Measurements from ENCODE around the gene CCDC188.
A peak's percentile ranks its signal among the peaks of the same experiment; 100 is the strongest.

Gene CCDC188

GRCh38 chr22:20197407-20198030, 46.7 kb upstream of the CCDC188 start:
- TF ChIP-seq ZNF114 (tag by site-specific recombination; IDR thresholded peaks at IDR 0.05) (no peak), ZNF677 (tag by site-specific recombination; IDR thresholded peaks at IDR 0.05) (no peak), ZFHX2 (tag by site-specific recombination; conservative IDR thresholded peaks at IDR 0.05) (no peak), SETDB1 (IDR thresholded peaks at IDR 0.05; ENCODE audit: insufficient read length, low read length) (no peak), ZNF692 (tag by site-specific recombination; IDR thresholded peaks at IDR 0.05) (no peak), ZNF704 (tag by site-specific recombination; IDR thresholded peaks at IDR 0.05) (no peak), HOXD13 (CRISPR knock-in tag; IDR thresholded peaks at IDR 0.05; ENCODE audit: borderline replicate concordance) (no peak)
- peaks cover 10% of the 10 kb centered on the region for H3K4me1 ChIP-seq (ENCODE audit: control insufficient read depth, insufficient read depth, low read length)
- no peaks in the 10 kb centered on the region for H3K36me3 ChIP-seq (ENCODE audit: control insufficient read depth in 2 of 2, insufficient read depth in 1 of 2, low read length in 2 of 2)
- ChIA-PET POLR2A (no interaction called here), CTCF (interaction anchor here (0.6 kb wide), 2 partner anchors 302 to 723 kb away, joined by 3 read pairs; no protein-coding TSS in a partner anchor)
- H3K27ac ChIP-seq (ENCODE audit: extremely low read depth, low read depth, low read length) = no peak overlapping the region; the same call in 1 of the 2 replicates
- H3K9me3 ChIP-seq (ENCODE audit: control insufficient read depth, insufficient read depth, low read depth, low read length) = no peaks in the 10 kb centered on the region
- H3K4me3 ChIP-seq (ENCODE audit: low read depth, low read length) = no peak overlapping the region

- no peak overlapping the region for H3K27ac ChIP-seq (ENCODE audit: extremely low read depth, low read depth, low read length)
- no peak for TF ChIP-seq TRIM28 (IDR thresholded peaks at IDR 0.05; ENCODE audit: borderline replicate concordance, low read length)
- TF ChIP-seq ZNF639 (tag by site-specific recombination; IDR thresholded peaks at IDR 0.05) = no peak
- peak; percentile 78 for TF ChIP-seq PRDM10 (tag by site-specific recombination; IDR thresholded peaks at IDR 0.05)
- TF ChIP-seq ZIC2 (tag by site-specific recombination; IDR thresholded peaks at IDR 0.05) = peak; percentile 19; the same call in 1 of the 2 replicates
- peak; percentile 21; the same call in 1 of the 2 replicates for TF ChIP-seq GLIS1 (tag by site-specific recombination; IDR thresholded peaks at IDR 0.05)
- no peaks in the 10 kb centered on the region for H3K9me3 ChIP-seq (ENCODE audit: control insufficient read depth, insufficient read depth, low read depth, low read length)
- ChIA-PET POLR2A (no interaction called here), CTCF (interaction anchor here (0.6 to 0.7 kb wide), 3 partner anchors 10 to 247 kb away, joined by 3 read pairs; no protein-coding TSS in a partner anchor)
- no peaks in the 10 kb centered on the region for H3K36me3 ChIP-seq (ENCODE audit: control insufficient read depth in 2 of 2, insufficient read depth in 1 of 2, low read length in 2 of 2)
- no peak overlapping the region for H3K4me3 ChIP-seq (ENCODE audit: low read depth, low read length)
- H3K4me1 ChIP-seq (ENCODE audit: control insufficient read depth, insufficient read depth, low read length) = peaks cover 10% of the 10 kb centered on the region
These were observed 45.4 kb upstream of the CCDC188 start for GRCh38 chr22:20196094-20196842.
